SK-N-MC (cell line): ENCODE measurements around the gene PTPRC.

Experiments used
- DNase-seq: peaks from one replicate; pipeline ENCODE4 v3.0.0-alpha.2; 2011; ENCODE audit warnings: low read depth, low spot score
- H3K27ac ChIP-seq: fragments of 200-600 bp; sonication (generic); 2 replicates; pipeline ENCODE4 v1.5.1; 2016; ENCODE audit warnings: mixed run types
- H3K36me3 ChIP-seq: fragments of 200-600 bp; sonication (generic); 2 replicates; pipeline ENCODE4 v1.6.1; 2017; ENCODE audit warnings: antibody characterized with exemption, low read length, mixed read lengths; ENCODE audit not compliant: insufficient read depth
- H3K4me3 ChIP-seq: fragments of 200-600 bp; sonication (generic); 2 replicates; pipeline ENCODE4 v1.5.1; 2016
- H3K9ac ChIP-seq: fragments of 200-600 bp; sonication (generic); 2 replicates; pipeline ENCODE4 v1.8.0; 2017; ENCODE audit warnings: mixed run types, mixed read lengths; ENCODE audit not compliant: insufficient read length
- H3K9me3 ChIP-seq: fragments of 200-600 bp; sonication (generic); 2 replicates; pipeline ENCODE4 v1.6.1; 2017; ENCODE audit warnings: low read depth, mild to moderate bottlenecking, antibody characterized with exemption, low read length, moderate library complexity, mixed read lengths
- EZH2 ChIP-seq: fragments of 200-600 bp; sonication (generic); IDR thresholded peaks from one replicate; pipeline ENCODE4 v1.6.1; 2017; ENCODE audit warnings: antibody characterized with exemption
- FOXP2 ChIP-seq: optimal IDR thresholded peaks from 2 replicates; pipeline ENCODE3; 2011; ENCODE audit warnings: mild to moderate bottlenecking, moderate library complexity; ENCODE audit not compliant: insufficient read depth; ENCODE audit errors: extremely low read length, control extremely low read depth
- POLR2AphosphoS5 ChIP-seq: IDR thresholded peaks from 2 replicates; pipeline ENCODE4 v1.6.1; 2012; ENCODE audit warnings: mild to moderate bottlenecking, low read depth, low read length, borderline replicate concordance

Gene PTPRC

DNA sequence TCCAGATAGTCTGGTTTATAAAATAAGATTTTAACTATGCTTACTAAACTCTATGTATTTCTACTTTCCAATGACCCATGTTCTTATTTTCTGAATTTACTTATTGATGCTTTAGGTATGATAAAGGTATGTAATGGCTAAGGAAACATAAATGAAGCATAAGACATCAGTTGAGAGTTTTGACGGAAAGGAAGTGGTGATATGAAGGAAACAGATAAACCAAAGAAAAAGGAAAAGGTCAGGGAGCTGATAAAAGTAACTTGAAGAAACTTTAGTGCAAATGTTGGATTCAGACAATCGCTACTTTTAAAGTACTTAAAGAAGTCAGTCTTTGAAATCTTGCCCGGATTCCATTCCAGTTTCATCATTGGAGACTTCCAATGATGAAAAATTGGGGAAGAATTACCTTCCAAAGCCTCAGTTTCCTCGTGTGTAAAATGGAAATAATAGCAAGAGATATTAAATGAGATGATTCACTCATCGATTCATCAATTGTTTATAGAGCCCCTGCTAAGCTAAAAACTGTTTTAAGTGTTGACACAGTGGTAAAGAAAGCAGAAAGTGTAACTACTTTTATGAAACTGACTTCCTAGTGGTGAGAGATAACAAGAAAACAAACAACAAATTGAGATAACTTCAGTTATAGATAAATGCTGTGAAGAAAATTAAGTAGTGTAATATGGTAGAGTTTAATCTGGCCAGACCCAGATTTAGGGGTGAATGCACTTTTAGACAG is 10.6 kb downstream of the PTPRC start:
- DNase-seq, result no peak
- Histone ChIP-seq H3K36me3 (no peaks in the 10 kb centered on the region), H3K9me3 (0 out of 2 replicates have a peak, but pooled peaks cover 3% of the 10 kb centered on the region), H3K27ac (no peak overlapping the region), H3K9ac (no peak overlapping the region), H3K4me3 (no peak overlapping the region)
- TF ChIP-seq EZH2 (no peak), FOXP2 (no peak), POLR2AphosphoS5 (no peak)

DNA sequence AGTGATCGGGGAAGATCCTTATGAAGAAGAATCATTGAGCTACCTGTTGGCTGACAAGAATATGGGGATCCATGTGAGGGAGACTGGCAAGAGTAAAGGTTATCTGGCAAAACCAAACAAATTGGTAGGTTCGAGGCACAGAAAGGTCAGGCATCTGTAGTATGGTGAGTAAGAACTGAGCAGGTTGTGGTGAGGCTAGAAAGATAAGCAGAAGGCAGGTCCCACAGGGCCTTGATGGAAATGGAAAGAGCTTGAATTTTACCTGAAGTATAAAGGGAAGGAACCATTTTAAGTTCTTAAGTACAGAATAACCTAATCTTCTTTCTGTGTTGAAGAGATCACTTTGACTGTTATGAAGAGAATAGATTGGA is 11.1 kb downstream of the PTPRC start:
- no peak for TF ChIP-seq POLR2AphosphoS5
- TF ChIP-seq EZH2, result no peak
- TF ChIP-seq FOXP2, result no peak
- no peak for DNase-seq
- Histone ChIP-seq H3K9ac (no peak overlapping the region), H3K4me3 (no peak overlapping the region), H3K27ac (no peak overlapping the region), H3K36me3 (no peaks in the 10 kb centered on the region), H3K9me3 (0 out of 2 replicates have a peak, but pooled peaks cover 3% of the 10 kb centered on the region)

DNA sequence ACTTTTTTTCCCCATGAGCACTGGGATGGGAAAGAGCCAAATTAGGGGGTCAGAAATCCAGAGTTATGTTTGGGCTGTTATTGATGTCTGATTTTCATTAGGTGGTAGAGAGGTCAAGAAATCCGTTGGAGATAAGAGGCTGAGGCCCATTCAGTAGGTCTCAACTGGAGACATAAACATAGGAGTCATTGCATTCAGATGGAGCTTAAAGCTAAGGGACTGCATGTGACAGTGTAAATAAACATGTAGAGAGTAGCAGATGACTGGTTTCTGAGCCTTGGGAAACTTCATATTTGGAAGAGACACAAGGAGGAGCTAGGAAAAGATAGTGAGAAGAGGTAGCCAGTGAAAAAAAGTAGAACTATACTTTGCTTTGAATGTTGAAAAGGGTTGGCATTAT is 11.7 kb downstream of the PTPRC start:
- 0 out of 2 replicates have a peak, but pooled peaks cover 3% of the 10 kb centered on the region for H3K9me3 ChIP-seq
- TF ChIP-seq POLR2AphosphoS5 (no peak), EZH2 (no peak), FOXP2 (no peak)
- H3K27ac ChIP-seq, result no peak overlapping the region
- no peak overlapping the region for H3K9ac ChIP-seq
- H3K36me3 ChIP-seq, result no peaks in the 10 kb centered on the region
- H3K4me3 ChIP-seq, result no peak overlapping the region
- DNase-seq, result no peak

DNA sequence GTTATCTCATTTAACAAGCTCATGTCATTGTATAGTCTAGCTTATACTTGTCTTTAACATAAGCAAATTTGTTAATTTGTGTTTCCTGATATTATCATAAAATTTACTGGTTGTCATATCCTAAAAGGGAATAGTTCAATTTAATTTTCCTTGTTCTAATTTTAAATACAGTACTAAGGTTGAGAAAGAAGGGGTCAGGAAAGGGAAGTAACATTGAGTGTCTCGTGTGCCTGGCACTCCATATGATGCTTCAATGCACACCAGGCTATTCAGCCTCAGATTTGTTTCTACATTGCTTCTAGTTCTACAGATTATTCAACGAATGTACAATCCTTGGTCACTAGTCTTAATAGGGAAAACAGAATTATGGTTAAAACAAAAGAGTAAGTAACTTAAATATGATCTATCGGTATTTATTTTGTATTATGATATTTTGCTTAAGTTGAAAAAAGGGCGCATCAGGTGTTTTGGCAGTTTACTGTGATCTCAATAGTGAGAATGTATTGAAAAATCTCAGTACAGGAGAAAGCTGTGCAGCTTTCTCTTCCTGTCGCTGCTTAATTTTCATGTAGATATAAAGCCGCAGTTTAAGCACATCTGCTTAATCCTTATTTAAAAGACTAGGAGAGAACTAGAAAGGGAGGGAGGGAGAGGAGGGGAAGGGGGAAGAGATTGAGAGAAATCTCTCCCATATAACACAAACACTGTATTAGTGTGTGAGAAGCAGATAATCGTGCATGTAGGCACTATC is 13.0 kb downstream of the PTPRC start:
- H3K27ac ChIP-seq, result peak overlapping the region; percentile 33

DNA sequence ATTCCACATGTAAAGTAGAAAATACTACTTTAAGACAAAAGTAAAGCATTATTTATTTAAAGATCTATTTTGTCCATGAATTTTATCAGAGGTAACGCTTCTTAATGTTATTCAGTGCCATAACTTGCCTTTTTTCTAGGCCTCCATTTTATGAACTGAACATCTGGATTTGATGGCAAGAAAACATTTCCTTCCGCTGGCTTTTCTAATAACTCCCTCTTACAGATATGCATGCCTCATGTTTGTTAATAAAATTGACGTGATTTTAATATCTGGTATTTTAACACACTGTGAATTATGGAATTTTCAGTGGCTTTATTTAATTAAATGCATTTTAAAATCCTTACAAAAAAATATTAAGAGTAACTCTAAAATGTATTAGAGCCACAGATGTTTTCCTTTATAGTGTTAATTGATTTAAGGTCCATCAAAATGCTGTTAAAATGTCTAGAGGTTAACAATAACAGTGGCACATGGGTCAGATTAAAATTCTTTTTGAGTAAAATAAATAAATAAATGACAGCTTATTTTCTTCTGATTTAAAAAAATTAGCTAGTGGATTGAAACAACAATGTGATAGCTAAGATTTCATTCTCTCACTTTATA is 15.1 kb downstream of the PTPRC start:
- Histone ChIP-seq H3K9me3 (0 out of 2 replicates have a peak, but pooled peaks cover 3% of the 10 kb centered on the region), H3K36me3 (no peaks in the 10 kb centered on the region), H3K4me3 (peak overlapping the region; percentile 44), H3K9ac (no peak overlapping the region), H3K27ac (peak overlapping the region; percentile 83)
- TF ChIP-seq FOXP2, result no peak
- TF ChIP-seq POLR2AphosphoS5, result peak; percentile 55; the same call in 1 of the 2 replicates
- DNase-seq, result peak; percentile 74

More for the DNA sequence above, 13.0 kb downstream of the PTPRC start:
- Histone ChIP-seq H3K36me3 (no peaks in the 10 kb centered on the region), H3K4me3 (peak overlapping the region; percentile 4; the same call in 1 of the 2 replicates), H3K9ac (no peak overlapping the region), H3K9me3 (0 out of 2 replicates have a peak, but pooled peaks cover 3% of the 10 kb centered on the region)
- DNase-seq, result no peak
- TF ChIP-seq EZH2 (no peak), FOXP2 (no peak), POLR2AphosphoS5 (no peak; the same call in 1 of the 2 replicates)

DNA sequence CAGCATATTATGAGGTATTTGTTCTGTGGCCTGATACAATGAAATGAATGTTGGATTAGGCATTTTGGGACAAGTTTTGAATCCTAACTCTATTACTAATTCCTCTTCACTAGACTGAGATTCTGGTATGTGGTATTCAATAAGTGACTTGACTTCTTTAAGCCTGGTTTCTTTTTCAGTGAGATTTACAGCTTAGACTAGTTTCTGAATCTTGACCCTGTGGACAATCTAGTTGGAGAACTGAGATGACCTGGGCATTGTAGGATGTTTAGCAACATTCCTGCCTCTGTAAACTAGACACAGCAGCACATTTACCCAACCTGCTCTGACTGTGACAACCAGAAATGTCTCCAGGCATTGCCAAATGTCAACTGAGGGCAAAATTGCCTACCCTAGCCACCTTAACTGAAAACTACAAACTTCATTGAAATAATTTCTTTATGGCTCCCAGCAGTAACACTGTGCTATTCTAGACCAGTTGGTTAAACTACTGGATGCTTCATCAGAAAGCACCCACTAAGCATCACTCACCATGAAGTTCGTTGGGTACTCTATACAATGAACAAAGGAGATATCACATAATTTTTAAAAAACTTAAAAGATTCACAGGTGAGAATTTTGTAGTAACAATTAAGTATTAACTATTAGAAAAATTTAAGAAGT is 16.8 kb downstream of the PTPRC start:
- H3K36me3 ChIP-seq, result no peaks in the 10 kb centered on the region
- peak overlapping the region; percentile 0 for H3K27ac ChIP-seq
- TF ChIP-seq EZH2 (no peak), FOXP2 (no peak), POLR2AphosphoS5 (no peak)
- no peak for DNase-seq
- no peak overlapping the region for H3K4me3 ChIP-seq
- no peaks in the 10 kb centered on the region for H3K9me3 ChIP-seq
- no peak overlapping the region for H3K9ac ChIP-seq

DNA sequence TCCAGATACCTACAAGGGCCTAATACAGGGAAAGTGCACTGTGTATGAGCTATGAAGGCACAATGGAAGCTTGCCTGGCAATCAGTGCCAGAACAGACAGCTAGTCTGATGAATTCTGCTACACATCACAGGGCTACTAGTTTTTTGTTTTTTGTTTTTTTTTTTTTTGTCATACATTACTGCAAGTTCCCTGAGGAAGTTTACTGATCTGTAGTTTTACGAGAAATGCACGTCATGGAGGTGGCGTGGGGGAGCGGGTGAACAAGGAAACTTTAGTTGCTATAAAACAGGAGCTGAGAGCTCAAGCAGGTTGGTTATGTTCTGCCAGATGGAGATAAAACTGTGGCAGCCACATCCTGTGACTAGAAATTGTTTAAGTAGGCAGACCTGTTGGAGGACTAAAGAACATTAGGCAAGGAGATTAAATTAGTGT is 17.7 kb downstream of the PTPRC start:
- peak overlapping the region; percentile 84 for H3K27ac ChIP-seq
- no peaks in the 10 kb centered on the region for H3K36me3 ChIP-seq
- H3K9ac ChIP-seq, result peak overlapping the region; percentile 28
- TF ChIP-seq EZH2 (no peak), POLR2AphosphoS5 (no peak), FOXP2 (no peak)
- no peaks in the 10 kb centered on the region for H3K9me3 ChIP-seq
- no peak for DNase-seq
- peak overlapping the region; percentile 26 for H3K4me3 ChIP-seq
